Cardiac muscle cell (in vitro differentiated cells and primary cell): ENCODE measurements around the gene L3MBTL4. TPM values are rescaled to one million over a fixed set of nuclear protein-coding genes. Genes with fewer than 3 reads are reported as not detected.

Source experiments
- DNase-seq, 2 donors: peaks; one replicate each; pipeline versions ENCODE4 v3.0.0 to v3.0.0-alpha.2; 2010 to 2017; ENCODE audit warnings: low read depth in 1 of 2, low spot score in 1 of 2
- H3K27ac ChIP-seq: fragments of 200-600 bp; sonication (generic); 2 replicates; pipeline ENCODE4 v1.5.1; 2016
- H3K27me3 ChIP-seq: fragments of 200-600 bp; sonication (generic); 2 replicates; pipeline ENCODE4 v1.6.0; 2016; ENCODE audit warnings: control low read depth
- H3K36me3 ChIP-seq: fragments of 200-600 bp; sonication (generic); 2 replicates; pipeline ENCODE4 v1.5.1; 2016; ENCODE audit warnings: control low read depth
- H3K4me1 ChIP-seq: fragments of 200-600 bp; sonication (generic); 2 replicates; pipeline ENCODE4 v1.8.1; 2017; ENCODE audit warnings: low read depth, mild to moderate bottlenecking, mixed run types
- H3K4me3 ChIP-seq: fragments of 200-600 bp; sonication (generic); 2 replicates; pipeline ENCODE4 v1.5.1; 2016; ENCODE audit warnings: mild to moderate bottlenecking
- H3K9me3 ChIP-seq: fragments of 200-600 bp; sonication (generic); 2 replicates; pipeline ENCODE4 v1.5.1; 2017; ENCODE audit warnings: low read depth, mild to moderate bottlenecking, control low read depth
- CTCF ChIP-seq: IDR thresholded peaks from 2 replicates; pipeline ENCODE4 v1.5.1; 2012; ENCODE audit warnings: low read depth, mild to moderate bottlenecking, low read length
- polyA plus RNA-seq: library from polyadenylated mRNA; unstranded; fragments of >200 nt; fragmentation: Nextera tagmentation; extraction: Ambion mirVana; gene quantifications from 2 replicates; pipeline ENCODE4 v1.2.1, GENCODE V29; 2016
- total RNA-seq: library from RNA; depleted of rRNA; stranded (reverse); fragments of >200 nt; gene quantifications from 2 replicates; pipeline ENCODE4 v1.2.3, GENCODE V29; 2016

The L3MBTL4 gene
- total and polyA plus RNA-seq, 2 experiments from 2014 or later = 4.4 to 7.7 TPM

GRCh38 chr18:5942591-5942990, 472.1 kb downstream of the L3MBTL4 start:
- no peak for TF ChIP-seq CTCF
- Histone ChIP-seq H3K4me1 (no peaks in the 10 kb centered on the region), H3K9me3 (no peaks in the 10 kb centered on the region), H3K36me3 (no peaks in the 10 kb centered on the region), H3K27ac (no peak overlapping the region), H3K4me3 (no peak overlapping the region), H3K27me3 (no peaks in the 10 kb centered on the region)
- no peak for DNase-seq

- TF ChIP-seq CTCF = no peak
- Histone ChIP-seq H3K36me3 (no peaks in the 10 kb centered on the region), H3K9me3 (no peaks in the 10 kb centered on the region), H3K27ac (no peak overlapping the region), H3K4me3 (no peak overlapping the region), H3K27me3 (no peaks in the 10 kb centered on the region), H3K4me1 (no peaks in the 10 kb centered on the region)
- no peak for DNase-seq
Measured at GRCh38 chr18:5941890-5942289, 472.8 kb downstream of the L3MBTL4 start.

DNA sequence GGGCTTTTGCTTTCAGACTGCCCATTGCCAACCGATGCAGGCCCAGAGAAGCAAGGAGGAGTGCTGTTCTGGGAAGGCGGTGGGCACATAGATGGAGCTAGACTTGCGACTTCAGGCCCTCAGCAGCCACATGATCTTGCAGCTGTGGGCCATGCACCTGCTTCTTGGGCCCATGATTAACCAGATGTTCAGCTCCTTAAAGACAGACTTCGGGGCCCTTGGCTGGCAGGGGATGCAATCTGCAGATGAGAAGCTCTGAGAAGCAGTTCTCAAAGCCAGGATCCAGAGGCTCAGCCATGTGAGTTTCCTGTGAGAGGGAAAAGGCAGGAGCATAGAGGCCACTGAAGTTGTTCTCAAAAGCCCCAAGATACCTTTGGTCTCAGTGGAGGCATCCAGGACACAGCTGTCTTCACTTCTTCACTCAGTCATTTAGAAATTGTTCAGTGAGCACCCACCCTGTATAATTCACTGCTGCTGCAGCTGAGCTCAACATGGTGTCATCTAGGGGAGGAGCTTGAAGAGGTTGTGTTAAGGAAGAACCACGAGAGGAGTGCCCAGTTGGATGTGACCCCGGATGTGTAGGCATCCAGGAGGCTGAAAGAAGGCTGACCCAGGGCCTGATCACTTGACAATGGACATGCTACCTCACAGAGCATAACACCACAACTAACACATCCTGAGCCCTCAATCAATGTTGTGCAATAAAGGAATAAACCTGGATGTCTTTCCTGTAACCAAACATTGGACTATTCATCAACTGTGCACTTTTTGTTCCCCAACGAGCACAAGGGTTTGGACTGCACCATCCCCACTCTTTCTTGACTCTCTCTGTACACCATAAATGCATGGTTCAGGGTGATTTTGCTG, 474.7 kb downstream of the L3MBTL4 start:
- TF ChIP-seq CTCF = no peak

DNA sequence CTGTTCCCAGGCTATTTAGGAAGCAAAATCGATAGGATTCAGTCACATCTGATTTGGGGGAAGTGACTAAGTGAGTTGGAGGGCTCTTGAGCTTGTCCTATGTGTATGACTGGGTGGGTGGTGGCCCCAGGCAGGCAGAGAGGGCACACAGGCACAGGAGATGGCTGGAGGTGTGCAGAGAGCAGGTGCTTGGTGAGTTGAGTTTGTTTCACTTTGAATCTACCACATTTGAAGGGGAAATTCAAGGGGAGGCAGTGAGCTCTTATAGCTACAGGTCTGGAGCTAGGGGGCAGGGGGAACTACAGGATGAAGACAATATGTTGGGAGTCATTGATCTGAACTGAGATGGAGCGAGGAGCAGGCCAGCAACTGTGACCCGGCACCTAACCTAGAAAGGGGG, 476.9 kb downstream of the L3MBTL4 start:
- TF ChIP-seq CTCF = no peak
- Histone ChIP-seq H3K36me3 (no peaks in the 10 kb centered on the region), H3K9me3 (no peaks in the 10 kb centered on the region), H3K27me3 (no peaks in the 10 kb centered on the region), H3K4me3 (no peak overlapping the region), H3K27ac (no peak overlapping the region), H3K4me1 (no peaks in the 10 kb centered on the region)
- DNase-seq = no peak

More for the DNA sequence above, 474.7 kb downstream of the L3MBTL4 start:
- no peaks in the 10 kb centered on the region for H3K27me3 ChIP-seq
- no peaks in the 10 kb centered on the region for H3K36me3 ChIP-seq
- no peak for DNase-seq
- no peaks in the 10 kb centered on the region for H3K4me1 ChIP-seq
- H3K9me3 ChIP-seq = no peaks in the 10 kb centered on the region
- no peak overlapping the region for H3K4me3 ChIP-seq
- H3K27ac ChIP-seq = no peak overlapping the region

DNA sequence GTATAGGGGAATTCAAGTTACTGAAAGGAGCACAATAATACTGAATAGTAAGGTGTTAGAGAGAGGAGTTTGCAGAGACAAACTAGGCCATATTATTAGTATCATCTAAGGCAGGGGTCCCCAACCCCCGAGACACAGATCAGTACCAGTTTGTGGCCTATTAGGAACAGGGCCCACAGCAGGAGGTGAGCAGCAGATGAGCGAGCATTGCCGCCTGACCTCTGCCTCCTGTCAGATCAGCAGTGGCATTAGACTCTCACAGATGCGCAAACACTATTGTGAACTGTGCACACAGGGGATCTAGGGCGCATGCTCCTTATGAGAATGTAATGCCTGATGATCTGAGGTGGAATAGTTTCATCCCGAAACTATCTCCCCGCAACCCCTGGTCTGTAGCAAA, 477.6 kb downstream of the L3MBTL4 start:
- H3K36me3 ChIP-seq = no peaks in the 10 kb centered on the region
- no peaks in the 10 kb centered on the region for H3K4me1 ChIP-seq
- H3K27ac ChIP-seq = no peak overlapping the region
- H3K9me3 ChIP-seq = no peaks in the 10 kb centered on the region
- no peak for DNase-seq
- TF ChIP-seq CTCF = no peak
- H3K27me3 ChIP-seq = no peaks in the 10 kb centered on the region
- no peak overlapping the region for H3K4me3 ChIP-seq
